Prostate gland (tissue), 2 donors: ENCODE measurements around the gene THPO. TPM values are rescaled to one million over a fixed set of nuclear protein-coding genes. Genes with fewer than 3 reads are reported as not detected.
"Not testable (repeated sequence)": the region's sequence is repeated elsewhere in the genome, so short reads cannot be mapped to it uniquely, and the experiment has no call there.

Source experiments
- DNase-seq: peaks from one replicate; pipeline ENCODE4 v3.0.0-alpha.2; 2019; ENCODE audit warnings: low spot score
- H3K27ac ChIP-seq, 2 donors: fragments of 200-600 bp; sonication (generic); 2 replicates each; pipeline ENCODE4 v1.5.1; 2017 to 2019
- H3K27me3 ChIP-seq: fragments of 200-600 bp; sonication (generic); replicated peaks from 2 replicates; pipeline ENCODE4 v1.5.1; 2019; ENCODE audit not compliant: insufficient read depth
- H3K36me3 ChIP-seq, 2 donors: fragments of 200-600 bp; sonication (generic); 1 replicate in 1 of 2; 2 replicates in 1 of 2; pipeline versions ENCODE4 v1.5.1 to v1.8.1; 2017 to 2019
- H3K4me1 ChIP-seq: fragments of 200-600 bp; sonication (generic); replicated peaks from 2 replicates; pipeline ENCODE4 v1.5.1; 2019
- H3K4me3 ChIP-seq, 2 donors: fragments of 200-600 bp; sonication (generic); 2 replicates each; pipeline ENCODE4 v1.5.1; 2017 to 2019
- H3K9me3 ChIP-seq: fragments of 200-600 bp; sonication (generic); 2 replicates; pipeline ENCODE4 v1.5.1; 2017
- CTCF ChIP-seq, 4 experiments: fragments of 200-600 bp in 2 of 4; fragments of 450-650 bp in 2 of 4; sonication (generic) in 2 of 4; IDR thresholded peaks; 1 replicate in 3 of 4; 2 replicates in 1 of 4; pipeline ENCODE4 v1.5.1; 2016 to 2019; ENCODE audit warnings: antibody characterized with exemption in 4 of 4, mild to moderate bottlenecking in 2 of 4, moderate library complexity in 2 of 4
- POLR2A ChIP-seq: fragments of 450-650 bp; IDR thresholded peaks from one replicate; pipeline ENCODE4 v1.6.1; 2016; ENCODE audit warnings: antibody characterized with exemption, mild to moderate bottlenecking
- POLR2AphosphoS5 ChIP-seq: sonication (generic); formaldehyde crosslinking; IDR thresholded peaks from one replicate; pipeline ENCODE4 v1.6.1; 2017; ENCODE audit warnings: antibody characterized with exemption
- WGBS: methylation state at CpG from one replicate; pipeline ENCODE4 v1.1.5; 2018; 5-methylcytosine and 5-hydroxymethylcytosine counted together
- intact Hi-C: fragments of 100-400 bp; cut with DNase I; formaldehyde crosslinking; loops from one replicate; pipeline ENCODE4 v1.14.2; 2022
- total RNA-seq, 2 donors: library from RNA; depleted of rRNA; stranded (reverse); fragments of >200 nt; gene quantifications; one replicate each; pipeline ENCODE4 v1.1.0, GENCODE V29; 2016

Gene THPO
- total RNA-seq, 2 donors from 2014 or later: not detected

- TF ChIP-seq CTCF (IDR thresholded peaks at IDR 0.05) (no peak), POLR2AphosphoS5 (no peak), POLR2A (no peak)
- intact Hi-C loops: no loop called here
- Histone ChIP-seq H3K36me3 (no peaks in the 10 kb centered on the region), H3K27me3 (no peaks in the 10 kb centered on the region), H3K4me3 (no peak overlapping the region), H3K27ac (no peak overlapping the region), H3K9me3 (no peaks in the 10 kb centered on the region), H3K4me1 (peaks cover under 1% of the 10 kb centered on the region)
- no peak for DNase-seq
- WGBS: 63% methylated on average over 5 of the region's 5 CpGs
Observed at GRCh38 chr3:184343200-184343876, 34.7 kb downstream of the THPO start.

GRCh38 chr3:184341925-184342324, 36.1 kb downstream of the THPO start:
- H3K4me1 ChIP-seq: peaks cover 9% of the 10 kb centered on the region
- H3K9me3 ChIP-seq: no peaks in the 10 kb centered on the region
- no peak for DNase-seq
- H3K36me3 ChIP-seq: no peaks in the 10 kb centered on the region
- H3K27ac ChIP-seq: no peak overlapping the region
- H3K4me3 ChIP-seq: no peak overlapping the region
- no peaks in the 10 kb centered on the region for H3K27me3 ChIP-seq
- intact Hi-C loops: no loop called here
- no peak for TF ChIP-seq CTCF (IDR thresholded peaks at IDR 0.05)
- WGBS: 77% methylated on average over 7 of the region's 7 CpGs

- H3K27me3 ChIP-seq, intact Hi-C loops, DNase-seq, H3K36me3 ChIP-seq, H3K4me3 ChIP-seq, H3K9me3 ChIP-seq: not testable (repeated sequence)
- H3K27ac ChIP-seq: peak overlapping the region in 1 of 2 donors; percentile 94
- peaks cover 14% of the 10 kb centered on the region for H3K4me1 ChIP-seq
- WGBS: 85% methylated on average over 19 of the region's 19 CpGs
Observed at GRCh38 chr3:184339451-184340135, 38.4 kb downstream of the THPO start.

DNA sequence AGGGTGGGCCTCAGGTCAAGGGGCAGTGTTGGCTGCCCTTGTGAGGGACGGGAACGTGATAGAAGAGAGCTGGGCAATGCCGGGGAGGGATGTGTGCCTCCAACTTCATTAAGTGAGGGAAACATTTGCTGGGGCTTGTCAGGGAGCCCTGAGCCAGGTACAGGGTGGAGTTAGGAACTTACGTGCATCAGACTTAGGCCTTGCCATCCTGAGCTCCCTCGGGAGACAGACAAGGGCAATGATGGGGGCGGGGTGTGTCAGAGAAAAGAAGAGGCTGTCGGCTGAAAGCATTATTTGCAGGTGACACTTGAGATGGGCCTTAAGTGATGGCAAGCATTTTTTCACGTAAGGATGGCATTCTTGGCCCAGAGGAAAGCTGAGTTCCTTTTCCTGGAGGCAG, 39.0 kb downstream of the THPO start:
- no peak for TF ChIP-seq POLR2AphosphoS5
- no peak for TF ChIP-seq CTCF (IDR thresholded peaks at IDR 0.05)
- TF ChIP-seq POLR2A: no peak
- peak; percentile 15 for DNase-seq

DNA sequence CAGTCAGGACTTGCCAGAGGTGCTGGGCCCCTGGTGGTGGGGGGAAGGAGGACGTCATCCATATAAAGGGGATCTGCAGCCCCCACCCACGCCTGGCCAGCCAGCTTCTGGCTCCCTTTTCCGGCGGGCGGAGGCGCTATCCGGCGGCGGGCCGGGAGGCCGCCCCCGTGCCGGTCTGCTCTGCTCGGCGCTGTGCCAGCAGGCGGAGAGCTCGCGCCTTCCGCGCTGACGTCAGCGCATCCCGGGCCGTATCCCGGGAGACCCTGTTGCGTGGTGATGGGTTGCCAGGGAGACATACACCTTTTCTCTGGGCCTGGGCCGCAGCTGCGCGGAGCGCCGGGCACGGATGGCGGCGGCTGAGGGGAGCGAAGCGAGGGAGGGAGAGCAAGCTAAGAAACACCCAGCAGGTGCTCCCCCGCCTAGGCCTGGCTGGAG, 39.5 kb downstream of the THPO start:
- Histone ChIP-seq H3K4me1 (peaks cover 14% of the 10 kb centered on the region), H3K36me3 (peaks cover 0 to 3% of the 10 kb centered on the region in 2 donors), H3K9me3 (no peaks in the 10 kb centered on the region), H3K27me3 (no peaks in the 10 kb centered on the region), H3K4me3 (peak overlapping the region in 1 of 2 donors; percentile 4), H3K27ac (peak overlapping the region; percentile 94 to 97)
- WGBS: 8% methylated on average over 7 of the region's 37 CpGs
- TF ChIP-seq POLR2AphosphoS5 (peak; percentile 53), POLR2A (peak; percentile 31), CTCF (IDR thresholded peaks at IDR 0.05) (peak in 1 of 4 experiments; percentile 26)
- intact Hi-C loops: no loop called here
- DNase-seq: peak; percentile 56

More for the DNA sequence above, 39.0 kb downstream of the THPO start:
- 28% methylated on average over 8 of the region's 8 CpGs for WGBS
- no peaks in the 10 kb centered on the region for H3K9me3 ChIP-seq
- intact Hi-C loops: no loop called here
- peak overlapping the region in 1 of 2 donors; percentile 4 for H3K4me3 ChIP-seq
- H3K27me3 ChIP-seq: no peaks in the 10 kb centered on the region
- H3K36me3 ChIP-seq: no peaks in the 10 kb centered on the region
- H3K27ac ChIP-seq: peak overlapping the region; percentile 94 to 97
- peaks cover 14% of the 10 kb centered on the region for H3K4me1 ChIP-seq
